CD4-positive, alpha-beta T cell (primary cell): ENCODE measurements around the gene HSD17B10. TPM values are rescaled to one million over a fixed set of nuclear protein-coding genes. Genes with fewer than 3 reads are reported as not detected.

Experiments
- ATAC-seq: fragments of 200-7000 bp; cut with Tn5 transposase; one replicate; pipeline ENCODE4 v1.10.0; 2022; ENCODE audit warnings: mild to moderate bottlenecking; ENCODE audit not compliant: poor library complexity
- CTCF ChIA-PET: fragments of 350-600 bp; sonication (Branson Sonifier 250); formaldehyde crosslinking; loops from one replicate; lab custom pipeline; 2021; ENCODE audit warnings: antibody characterized with exemption, inconsistent platforms; lab: Charles Lee
- POLR2A ChIA-PET: fragments of 350-600 bp; sonication (Branson Sonifier 250); formaldehyde crosslinking; loops from one replicate; lab custom pipeline; 2021; ENCODE audit warnings: antibody characterized with exemption, inconsistent platforms; lab: Charles Lee
- DNase-seq, 14 experiments: peaks; one replicate each; pipeline ENCODE4 v3.0.0-alpha.2; 2013 to 2020; ENCODE audit warnings: mixed read lengths in 2 of 14
- H3K27ac ChIP-seq, 2 donors: one replicate each; pipeline versions ENCODE4 v1.5.1 to v1.7.0; 2013; ENCODE audit warnings: low read length in 2 of 2, low read depth in 1 of 2, mild to moderate bottlenecking in 1 of 2
- H3K27me3 ChIP-seq, 2 experiments: 1 replicate in 1 of 2; 2 replicates in 1 of 2; pipeline versions ENCODE4 v1.6.1 to v1.7.0; 2013; ENCODE audit warnings: low read length in 2 of 2, control low read depth in 1 of 2, mild to moderate bottlenecking in 1 of 2, moderate library complexity in 1 of 2; ENCODE audit not compliant: insufficient read depth in 2 of 2, control insufficient read depth in 1 of 2
- H3K36me3 ChIP-seq: one replicate; pipeline ENCODE4 v1.6.1; 2013; ENCODE audit warnings: low read length, control low read depth; ENCODE audit not compliant: insufficient read depth
- H3K4me1 ChIP-seq: one replicate; pipeline ENCODE4 v1.6.1; 2013; ENCODE audit warnings: low read length, control low read depth; ENCODE audit not compliant: insufficient read depth
- H3K4me3 ChIP-seq: one replicate; pipeline ENCODE4 v1.5.1; 2013; ENCODE audit warnings: mild to moderate bottlenecking, low read length, moderate library complexity
- H3K9me3 ChIP-seq, 2 experiments: 1 replicate in 1 of 2; 2 replicates in 1 of 2; pipeline versions ENCODE4 v1.6.1 to v1.7.0; 2013; ENCODE audit warnings: low read length in 2 of 2, mild to moderate bottlenecking in 2 of 2, control low read depth in 1 of 2, moderate library complexity in 1 of 2; ENCODE audit not compliant: control insufficient read depth in 1 of 2, insufficient read depth in 1 of 2
- H3K27ac Mint-ChIP-seq: one replicate; pipeline ENCODE4 v1.8.0; 2020; ENCODE audit warnings: mixed read lengths
- H3K27me3 Mint-ChIP-seq: one replicate; pipeline ENCODE4 v1.8.0; 2021; ENCODE audit warnings: mixed read lengths
- H3K36me3 Mint-ChIP-seq: one replicate; pipeline ENCODE4 v1.8.0; 2021; ENCODE audit warnings: low read depth, mixed read lengths
- H3K4me1 Mint-ChIP-seq: one replicate; pipeline ENCODE4 v1.8.0; 2021; ENCODE audit warnings: low read depth, mixed read lengths
- H3K4me3 Mint-ChIP-seq: one replicate; pipeline ENCODE4 v1.8.0; 2020; ENCODE audit warnings: mild to moderate bottlenecking, mixed read lengths
- H3K9me3 Mint-ChIP-seq: one replicate; pipeline ENCODE4 v1.8.0; 2020; ENCODE audit warnings: mixed read lengths
- intact Hi-C, 2 experiments: fragments of 100-400 bp; cut with DNase I in 1 of 2; cut with micrococcal nuclease in 1 of 2; formaldehyde crosslinking; loops; one replicate each; pipeline versions ENCODE4 v1.15.1 to v1.9.0; 2023 to 2025; cut with DNase I, micrococcal nuclease
- total RNA-seq, 174 experiments: library from RNA in 2 of 174; stranded (reverse) in 2 of 174; gene quantifications; one replicate each; pipeline ENCODE4 v1.2.3 and lab custom pipeline; 2021 to 2026
- TF ChIP-seq, protein P1 (sequence below): fragments of 200-600 bp; IDR thresholded peaks from one replicate; pipeline ENCODE4 v1.8.0; 2022; ENCODE audit warnings: antibody characterized with exemption, mild to moderate bottlenecking

HSD17B10 gene
- total RNA-seq, 2 experiments from 2014 or later, result 27.0 to 28.6 TPM

GRCh38 chrX:53412446-53412845, 21.7 kb downstream of the HSD17B10 start:
- no peak for ATAC-seq
- POLR2A ChIA-PET, result no interaction called here
- no peak overlapping the region for H3K4me3 Mint-ChIP-seq

DNA sequence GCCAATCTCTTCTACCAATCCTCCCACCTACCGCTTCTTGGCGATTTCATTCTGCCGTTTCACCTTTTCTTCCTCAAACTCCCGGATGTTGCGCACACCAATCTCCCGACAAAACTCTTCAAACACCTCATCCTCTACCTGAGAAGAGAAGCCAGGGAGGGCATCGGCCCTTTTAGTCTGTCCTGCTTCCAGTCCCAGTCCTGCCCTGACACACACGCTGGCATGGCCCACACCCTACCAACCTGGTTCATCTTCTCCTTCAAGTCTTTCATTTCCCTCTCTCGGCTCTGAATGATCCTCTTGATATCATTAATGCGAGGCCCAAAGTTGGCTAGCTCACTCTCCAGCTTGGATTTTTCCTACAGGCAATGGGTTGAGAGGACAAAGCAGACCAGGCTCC, 30.6 kb downstream of the HSD17B10 start:
- no peak for ATAC-seq
- Mint-ChIP-seq H3K27ac (no peak overlapping the region), H3K27me3 (no peaks in the 10 kb centered on the region), H3K4me3 (no peak overlapping the region), H3K9me3 (no peaks in the 10 kb centered on the region), H3K36me3 (peaks cover 83% of the 10 kb centered on the region), H3K4me1 (no peaks in the 10 kb centered on the region)
- intact Hi-C loops, result no loop called here
- no peak overlapping the region for H3K4me3 ChIP-seq
- no peaks in the 10 kb centered on the region for H3K9me3 ChIP-seq
- no peaks in the 10 kb centered on the region for H3K4me1 ChIP-seq
- ChIA-PET CTCF (no interaction called here), POLR2A (no interaction called here)
- peaks cover 80% of the 10 kb centered on the region for H3K36me3 ChIP-seq
- H3K27ac ChIP-seq, result no peak overlapping the region
- TF ChIP-seq, protein P1, sequence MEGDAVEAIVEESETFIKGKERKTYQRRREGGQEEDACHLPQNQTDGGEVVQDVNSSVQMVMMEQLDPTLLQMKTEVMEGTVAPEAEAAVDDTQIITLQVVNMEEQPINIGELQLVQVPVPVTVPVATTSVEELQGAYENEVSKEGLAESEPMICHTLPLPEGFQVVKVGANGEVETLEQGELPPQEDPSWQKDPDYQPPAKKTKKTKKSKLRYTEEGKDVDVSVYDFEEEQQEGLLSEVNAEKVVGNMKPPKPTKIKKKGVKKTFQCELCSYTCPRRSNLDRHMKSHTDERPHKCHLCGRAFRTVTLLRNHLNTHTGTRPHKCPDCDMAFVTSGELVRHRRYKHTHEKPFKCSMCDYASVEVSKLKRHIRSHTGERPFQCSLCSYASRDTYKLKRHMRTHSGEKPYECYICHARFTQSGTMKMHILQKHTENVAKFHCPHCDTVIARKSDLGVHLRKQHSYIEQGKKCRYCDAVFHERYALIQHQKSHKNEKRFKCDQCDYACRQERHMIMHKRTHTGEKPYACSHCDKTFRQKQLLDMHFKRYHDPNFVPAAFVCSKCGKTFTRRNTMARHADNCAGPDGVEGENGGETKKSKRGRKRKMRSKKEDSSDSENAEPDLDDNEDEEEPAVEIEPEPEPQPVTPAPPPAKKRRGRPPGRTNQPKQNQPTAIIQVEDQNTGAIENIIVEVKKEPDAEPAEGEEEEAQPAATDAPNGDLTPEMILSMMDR, result no peak
- no peak for DNase-seq
- no peaks in the 10 kb centered on the region for H3K27me3 ChIP-seq

More at GRCh38 chrX:53412446-53412845, 21.7 kb downstream of the HSD17B10 start:
- CTCF ChIA-PET, result no interaction called here
- Histone ChIP-seq H3K36me3 (peaks cover 63% of the 10 kb centered on the region), H3K4me1 (no peaks in the 10 kb centered on the region), H3K4me3 (no peak overlapping the region), H3K9me3 (no peaks in the 10 kb centered on the region), H3K27me3 (no peaks in the 10 kb centered on the region), H3K27ac (no peak overlapping the region)
- peaks cover 1% of the 10 kb centered on the region for H3K4me1 Mint-ChIP-seq
- no peaks in the 10 kb centered on the region for H3K9me3 Mint-ChIP-seq
- intact Hi-C loops, result no loop called here
- peaks cover 59% of the 10 kb centered on the region for H3K36me3 Mint-ChIP-seq
- no peak overlapping the region for H3K27ac Mint-ChIP-seq
- no peak for DNase-seq
- no peaks in the 10 kb centered on the region for H3K27me3 Mint-ChIP-seq
- TF ChIP-seq, protein P1, result no peak

DNA sequence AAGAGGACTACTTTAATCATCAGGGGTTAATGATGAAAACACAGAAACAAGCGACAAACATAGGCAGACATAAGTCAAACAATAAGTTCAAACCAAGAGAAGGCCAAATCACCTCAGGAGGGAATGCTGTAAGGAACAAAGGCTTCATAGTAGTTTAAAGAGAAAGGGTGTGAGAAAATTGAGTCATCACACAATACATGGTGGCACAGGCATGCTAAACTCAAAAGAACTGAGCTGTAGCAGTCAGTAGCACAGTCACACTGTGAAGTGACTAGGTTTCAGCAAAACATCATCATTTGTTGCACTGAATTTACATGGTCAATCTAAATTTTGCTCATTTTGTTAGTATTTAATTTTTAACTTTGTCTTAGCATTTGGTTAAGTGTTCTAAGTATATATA, 36.0 kb downstream of the HSD17B10 start:
- TF ChIP-seq, protein P1, result no peak
- no peaks in the 10 kb centered on the region for H3K27me3 Mint-ChIP-seq
- H3K4me3 Mint-ChIP-seq, result no peak overlapping the region
- DNase-seq (no peak), ATAC-seq (no peak)
- H3K4me1 ChIP-seq, result no peaks in the 10 kb centered on the region
- H3K4me1 Mint-ChIP-seq, result no peaks in the 10 kb centered on the region
- peaks cover 84% of the 10 kb centered on the region for H3K36me3 Mint-ChIP-seq
- H3K36me3 ChIP-seq, result peaks cover 61% of the 10 kb centered on the region
- no peaks in the 10 kb centered on the region for H3K9me3 Mint-ChIP-seq
- intact Hi-C loops, result no loop called here
- H3K9me3 ChIP-seq, result no peaks in the 10 kb centered on the region
- POLR2A ChIA-PET, result interaction anchor here (0.5 kb wide), 1 partner anchor 653 kb away, joined by 3 read pairs; no protein-coding TSS in a partner anchor
- no peak overlapping the region for H3K27ac ChIP-seq
- H3K27me3 ChIP-seq, result no peaks in the 10 kb centered on the region
- CTCF ChIA-PET, result no interaction called here
- no peak overlapping the region for H3K27ac Mint-ChIP-seq
- no peak overlapping the region for H3K4me3 ChIP-seq
